Heart right ventricle (tissue), 16 donors: ENCODE data around the gene TAP1. TPM values are rescaled to one million over a fixed set of nuclear protein-coding genes. Genes with fewer than 3 reads are reported as not detected.

Experiments used
- ATAC-seq, 8 donors: fragments of 200-7000 bp; cut with Tn5 transposase; one replicate each; pipeline ENCODE4 v1.9.1; 2020; ENCODE audit warnings: mild to moderate bottlenecking in 8 of 8, moderate library complexity in 8 of 8, moderate number of reproducible peaks in 1 of 8
- DNase-seq, 2 donors: peaks; one replicate each; pipeline ENCODE4 v3.0.0-alpha.2; 2020
- H3K27ac ChIP-seq, 10 donors: fragments of 200-600 bp; sonication (generic) in 2 of 10; one replicate each; pipeline versions ENCODE4 v1.5.0 to v1.8.0; 2020 to 2022; ENCODE audit warnings: mild to moderate bottlenecking in 3 of 10
- H3K27me3 ChIP-seq, 7 donors: fragments of 200-600 bp; one replicate each; pipeline ENCODE4 v1.8.0; 2021 to 2022; ENCODE audit warnings: mild to moderate bottlenecking in 2 of 7
- H3K36me3 ChIP-seq, 9 donors: fragments of 200-600 bp; sonication (generic) in 1 of 9; one replicate each; pipeline versions ENCODE4 v1.5.0 to v1.8.0; 2020 to 2022; ENCODE audit warnings: mild to moderate bottlenecking in 2 of 9
- H3K4me1 ChIP-seq, 9 donors: fragments of 200-600 bp; sonication (generic) in 1 of 9; one replicate each; pipeline versions ENCODE4 v1.5.0 to v1.8.0; 2020 to 2022; ENCODE audit warnings: mild to moderate bottlenecking in 4 of 9
- H3K4me3 ChIP-seq, 10 donors: fragments of 200-600 bp; sonication (generic) in 2 of 10; one replicate each; pipeline versions ENCODE4 v1.5.0 to v1.8.0; 2020 to 2022; ENCODE audit warnings: mild to moderate bottlenecking in 7 of 10, moderate library complexity in 2 of 10
- H3K9me3 ChIP-seq, 11 donors: fragments of 200-600 bp in 10 of 11; sonication (generic) in 2 of 11; one replicate each; pipeline versions ENCODE4 v1.5.0 to v1.8.0; 2013 to 2022; ENCODE audit warnings: mild to moderate bottlenecking in 2 of 11, control low read depth in 1 of 11, moderate library complexity in 1 of 11
- CTCF ChIP-seq, 9 donors: fragments of 200-600 bp; sonication (generic) in 2 of 9; IDR thresholded peaks; one replicate each; pipeline versions ENCODE4 v1.5.0 to v1.8.0; 2021 to 2022; ENCODE audit warnings: antibody characterized with exemption in 9 of 9, mild to moderate bottlenecking in 5 of 9, moderate library complexity in 1 of 9
- WGBS, 2 donors: extraction: QIAGEN DNeasy Blood & Tissue Kit; methylation state at CpG; one replicate each; pipeline ENCODE4 v1.1.7; 2013; ENCODE audit warnings: inconsistent platforms in 1 of 2; 5-methylcytosine and 5-hydroxymethylcytosine counted together
- intact Hi-C, 10 donors: fragments of 100-400 bp; cut with DNase I; formaldehyde crosslinking; loops; one replicate each; pipeline versions ENCODE4 v1.11.1 to v1.14.2; 2022
- polyA plus RNA-seq, 2 donors: library from polyadenylated mRNA; stranded (reverse); fragments of 200-250 nt; gene quantifications; one replicate each; pipeline ENCODE4 v1.2.3, GENCODE V29; 2013
- total RNA-seq, 10 donors: library from RNA; stranded (reverse); fragmentation: NEBNext Ultra II Directional in 3 of 10; extraction: Animal tissue kit (Norgen Biotek cat#: 25700) in 3 of 10; gene quantifications; one replicate each; pipeline versions ENCODE4 v1.2.1 to v1.2.4, GENCODE V29; 2021 to 2023
- donor health status: Arrhythmogenic right ventricular cardiomyopathy.
- donor health status: ischemic (EF 13 %, LVEDD 7.1; RV severe dilation, severe dysfunction).
- donor health status: healthy with polysubstance abuse.
- donor health status: DM: no; HTN: yes; CAD: no.
- donor health status: DM: no; HTN: no; CAD: no.
- donor health status: ischemic (EF 25% LVEDD 6.9; RV normal size, moderate dysfunction).
- donor health status: ischemic (EF 25% LVEDD 5.7; RV mildly dilated, moderate dysfunction).
- donor health status: healthy.
- donor health status: DM: yes; HTN: yes; CAD: no.
- donor health status: Ischemic cardiomyopathy.
- donor health status: ischemic (EF 35%, LVEDD 5.7; RV mildly dilated, moderate dysfunction).
- donor health status: nonischemic (EF 11% LVEDD 7.7; RV severe dilation, severe dysfunction).
- donor health status: DM: yes; HTN: yes; CAD: no.
- donor health status: PGD.
- donor health status: ischemic (EF 29% LVEDD 5.4; RV normal size, mild dysfunction).
- donor health status: nonischemic (EF 23%, LVEDD 6.1; RV moderate dilation, normal function).

Gene TAP1
- total and polyA plus RNA-seq, 12 donors = 12.8 to 213 (median 19.1) TPM

GRCh38 chr6:32830017-32830416 lies 23.5 kb downstream of the TAP1 start:
- ATAC-seq (no peak), DNase-seq (no peak)
- Histone ChIP-seq H3K4me3 (no peak overlapping the region), H3K4me1 (peaks cover 0 to 22% (median 0%) of the 10 kb centered on the region in 9 donors), H3K9me3 (no peaks in the 10 kb centered on the region), H3K27me3 (no peaks in the 10 kb centered on the region), H3K27ac (no peak overlapping the region), H3K36me3 (peaks cover 0 to 83% (median 16%) of the 10 kb centered on the region in 9 donors)
- 92 to 93% methylated on average over 5 of the region's 5 CpGs for WGBS, 2 donors
- TF ChIP-seq CTCF (IDR thresholded peaks at IDR 0.05) = no peak
- intact Hi-C loops = loop anchor here in 2 of 10 donors (5.0 kb wide), 2 partner anchors 37 to 42 kb away; no protein-coding TSS in a partner anchor

GRCh38 chr6:32829495-32829894 lies 24.0 kb downstream of the TAP1 start:
- intact Hi-C loops = loop anchor here in 7 of 10 donors (5.0 kb wide), 2 partner anchors 33 to 38 kb away; no protein-coding TSS in a partner anchor
- H3K36me3 ChIP-seq = peaks cover 0 to 77% (median 15%) of the 10 kb centered on the region in 9 donors
- WGBS, 2 donors = 73 to 83% methylated on average over 7 of the region's 7 CpGs
- no peaks in the 10 kb centered on the region for H3K27me3 ChIP-seq
- no peak for TF ChIP-seq CTCF (IDR thresholded peaks at IDR 0.05)
- H3K27ac ChIP-seq = no peak overlapping the region
- H3K9me3 ChIP-seq = no peaks in the 10 kb centered on the region
- H3K4me1 ChIP-seq = peaks cover 0 to 19% (median 0%) of the 10 kb centered on the region in 9 donors
- no peak for DNase-seq
- H3K4me3 ChIP-seq = no peak overlapping the region
- no peak for ATAC-seq

GRCh38 chr6:32827025-32827424 lies 26.5 kb downstream of the TAP1 start:
- ATAC-seq = no peak
- no peaks in the 10 kb centered on the region for H3K27me3 ChIP-seq
- peaks cover 0 to 53% (median 10%) of the 10 kb centered on the region in 9 donors for H3K36me3 ChIP-seq
- DNase-seq = no peak
- peak overlapping the region in 2 of 10 donors; percentile 49 to 52 for H3K27ac ChIP-seq
- TF ChIP-seq CTCF (IDR thresholded peaks at IDR 0.05) = no peak
- no peaks in the 10 kb centered on the region for H3K9me3 ChIP-seq
- H3K4me3 ChIP-seq = no peak overlapping the region
- H3K4me1 ChIP-seq = peaks cover 0 to 19% (median 0%) of the 10 kb centered on the region in 9 donors
- intact Hi-C loops = loop anchor here in 7 of 10 donors (5.0 kb wide), 2 partner anchors 35 to 40 kb away; no protein-coding TSS in a partner anchor
- 77 to 86% methylated on average over 3 of the region's 3 CpGs for WGBS, 2 donors

GRCh38 chr6:32825966-32826365 lies 27.5 kb downstream of the TAP1 start:
- TF ChIP-seq CTCF (IDR thresholded peaks at IDR 0.05) = peak in 8 of 9 donors; percentile 24 to 62 (median 57)
- Histone ChIP-seq H3K9me3 (no peaks in the 10 kb centered on the region), H3K36me3 (peaks cover 0 to 42% (median 10%) of the 10 kb centered on the region in 9 donors), H3K4me1 (peaks cover 0 to 22% (median 0%) of the 10 kb centered on the region in 9 donors), H3K27ac (peak overlapping the region in 6 of 10 donors; percentile 0 to 57 (median 49)), H3K4me3 (no peak overlapping the region), H3K27me3 (no peaks in the 10 kb centered on the region)
- no peak for DNase-seq
- peak in 7 of 8 donors; percentile 34 to 89 (median 69) for ATAC-seq
- intact Hi-C loops = loop anchor here in 7 of 10 donors (5.0 kb wide), 2 partner anchors 36 to 41 kb away; no protein-coding TSS in a partner anchor
- WGBS, 2 donors = 48 to 50% methylated on average over 2 of the region's 2 CpGs
